Fibroblast of pulmonary artery (primary cell): ENCODE measurements around the gene TBC1D10A.
A peak's percentile ranks its signal among the peaks of the same experiment; 100 is the strongest.

Experiments used
- DNase-seq: peaks from one replicate; pipeline ENCODE4 v3.0.0-alpha.2; 2010; ENCODE audit warnings: low read depth
- H3K4me3 ChIP-seq: replicated peaks from 2 replicates; pipeline ENCODE4 v1.5.1; 2011; ENCODE audit warnings: low read depth, mild to moderate bottlenecking, control low read depth, low read length, moderate library complexity
- TF ChIP-seq, protein P1 (sequence below): IDR thresholded peaks from 2 replicates; pipeline ENCODE4 v1.5.1; 2011; ENCODE audit warnings: mild to moderate bottlenecking, control low read depth, low read length, inconsistent platforms; ENCODE audit errors: missing control alignments

The TBC1D10A gene

DNA sequence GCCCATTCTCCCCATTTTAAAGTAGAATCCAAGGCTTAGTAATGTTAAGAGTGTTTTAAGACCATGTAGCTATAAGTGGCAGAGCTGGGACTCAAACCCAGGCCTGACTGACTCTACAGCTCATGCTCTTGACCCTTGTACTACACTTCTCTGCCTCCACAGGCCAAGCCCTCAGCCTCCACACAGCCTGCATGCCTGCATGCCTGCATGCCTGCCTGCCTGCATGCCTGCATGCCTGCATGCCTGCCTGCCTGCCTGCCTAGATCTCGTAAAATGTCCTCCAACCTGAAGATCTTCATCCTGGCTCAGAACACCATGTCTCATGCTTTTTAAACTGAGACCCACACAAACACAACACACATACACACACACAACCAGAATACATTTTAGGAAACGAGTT is 18.6 kb downstream of the TBC1D10A start:
- TF ChIP-seq, protein P1, sequence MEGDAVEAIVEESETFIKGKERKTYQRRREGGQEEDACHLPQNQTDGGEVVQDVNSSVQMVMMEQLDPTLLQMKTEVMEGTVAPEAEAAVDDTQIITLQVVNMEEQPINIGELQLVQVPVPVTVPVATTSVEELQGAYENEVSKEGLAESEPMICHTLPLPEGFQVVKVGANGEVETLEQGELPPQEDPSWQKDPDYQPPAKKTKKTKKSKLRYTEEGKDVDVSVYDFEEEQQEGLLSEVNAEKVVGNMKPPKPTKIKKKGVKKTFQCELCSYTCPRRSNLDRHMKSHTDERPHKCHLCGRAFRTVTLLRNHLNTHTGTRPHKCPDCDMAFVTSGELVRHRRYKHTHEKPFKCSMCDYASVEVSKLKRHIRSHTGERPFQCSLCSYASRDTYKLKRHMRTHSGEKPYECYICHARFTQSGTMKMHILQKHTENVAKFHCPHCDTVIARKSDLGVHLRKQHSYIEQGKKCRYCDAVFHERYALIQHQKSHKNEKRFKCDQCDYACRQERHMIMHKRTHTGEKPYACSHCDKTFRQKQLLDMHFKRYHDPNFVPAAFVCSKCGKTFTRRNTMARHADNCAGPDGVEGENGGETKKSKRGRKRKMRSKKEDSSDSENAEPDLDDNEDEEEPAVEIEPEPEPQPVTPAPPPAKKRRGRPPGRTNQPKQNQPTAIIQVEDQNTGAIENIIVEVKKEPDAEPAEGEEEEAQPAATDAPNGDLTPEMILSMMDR = no peak
- H3K4me3 ChIP-seq = no peak overlapping the region
- no peak for DNase-seq

DNA sequence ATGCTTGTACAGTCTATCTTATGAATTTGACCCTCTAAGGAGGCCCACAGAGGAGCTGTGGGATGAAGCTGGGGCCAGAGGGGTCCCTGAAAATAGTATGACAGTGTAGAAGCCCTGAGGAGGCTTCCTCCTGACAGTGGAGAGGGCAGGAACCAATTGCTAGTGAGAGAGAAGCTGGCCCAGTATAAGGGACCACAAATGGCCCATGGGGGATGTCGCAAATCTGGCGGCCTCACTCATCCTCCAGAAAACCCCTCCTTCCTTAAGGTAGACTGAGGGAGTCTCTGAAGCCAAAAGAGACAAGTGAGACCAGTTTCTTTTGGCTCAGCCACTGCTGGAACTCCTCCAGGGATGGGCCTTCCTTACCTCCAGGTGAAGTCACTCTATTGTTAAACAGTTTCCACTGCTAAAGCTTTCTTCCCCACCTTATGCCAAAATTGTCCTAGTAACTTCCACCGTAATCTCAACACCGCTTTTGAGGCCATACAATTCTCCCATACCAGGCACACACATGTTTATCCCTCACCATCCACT is 19.6 kb downstream of the TBC1D10A start:
- H3K4me3 ChIP-seq = no peak overlapping the region
- no peak for DNase-seq
- TF ChIP-seq, protein P1 = no peak

DNA sequence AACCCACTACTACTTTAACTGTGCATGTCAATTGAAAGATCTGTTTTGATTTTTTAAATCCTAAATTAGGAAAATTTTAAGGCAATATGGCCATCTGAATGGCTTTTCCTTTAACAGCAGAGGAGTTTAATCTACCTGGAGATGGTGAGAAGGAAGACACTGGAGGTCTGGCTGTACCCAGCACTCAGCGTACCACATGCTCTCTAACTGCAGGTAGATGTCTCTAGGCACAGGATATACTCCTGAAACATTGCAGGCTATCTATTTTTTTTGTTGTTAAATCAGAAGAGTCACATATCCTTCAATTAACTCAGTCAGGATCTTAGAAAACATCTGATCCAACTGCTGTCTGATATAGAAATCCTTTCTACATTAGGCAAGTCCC is 20.1 kb downstream of the TBC1D10A start:
- H3K4me3 ChIP-seq = no peak overlapping the region
- TF ChIP-seq, protein P1 = no peak

DNA sequence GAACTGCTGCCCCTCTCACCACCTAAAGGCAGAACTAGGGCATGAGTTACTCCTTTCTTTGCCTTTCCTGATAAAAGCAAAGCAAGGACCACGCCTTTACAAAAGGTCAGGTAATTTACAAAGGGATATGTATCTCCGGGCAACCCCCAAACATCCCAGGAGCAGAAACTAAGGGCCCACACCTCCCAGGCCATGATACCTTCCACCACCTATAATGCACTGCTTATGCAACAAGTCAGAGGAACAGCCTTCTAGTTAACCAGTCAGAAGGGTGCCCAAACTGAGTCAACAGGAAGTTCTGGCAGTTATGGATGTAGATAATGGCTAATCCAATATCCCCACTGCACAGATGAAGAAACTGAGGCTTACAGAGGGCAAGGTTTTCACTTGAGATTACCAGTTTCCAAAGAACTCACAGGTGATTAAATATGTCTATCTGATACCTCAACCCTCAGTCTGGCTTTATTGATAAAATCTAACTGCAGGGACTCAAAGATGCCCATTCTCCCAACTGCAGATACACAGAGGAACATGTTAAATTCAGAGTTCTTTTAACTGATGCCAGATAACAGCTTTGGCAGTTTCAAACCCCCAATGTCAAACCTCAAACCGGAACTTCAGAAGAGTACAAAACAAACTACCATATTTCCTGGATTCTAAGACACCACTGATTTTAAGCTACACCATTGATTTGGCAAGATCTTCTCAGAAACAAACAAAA is 20.7 kb downstream of the TBC1D10A start:
- no peak for DNase-seq
- TF ChIP-seq, protein P1 = no peak
- H3K4me3 ChIP-seq = no peak overlapping the region

More for the DNA sequence above, 20.1 kb downstream of the TBC1D10A start:
- no peak for DNase-seq

DNA sequence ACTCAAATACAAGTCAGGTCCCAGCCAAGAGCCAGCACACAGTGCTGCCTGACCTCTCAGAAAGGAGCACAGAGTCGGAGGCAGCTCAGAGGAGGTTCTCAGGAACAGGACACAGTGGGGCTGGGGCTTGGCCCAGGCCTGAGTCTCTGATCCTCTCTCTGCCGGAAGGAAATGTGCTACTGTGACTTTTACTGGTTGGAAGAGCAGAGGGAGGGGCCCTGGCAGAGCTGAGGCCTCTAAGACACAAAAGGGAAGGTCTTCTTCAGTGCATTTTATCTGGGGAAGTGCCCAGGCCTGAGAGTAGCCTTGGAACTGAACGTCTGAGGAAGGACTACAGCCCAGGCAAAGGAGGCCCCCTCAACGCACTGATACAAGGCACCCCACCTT is 21.2 kb downstream of the TBC1D10A start:
- peak; percentile 55 for DNase-seq
- H3K4me3 ChIP-seq = no peak overlapping the region
- TF ChIP-seq, protein P1 = no peak

DNA sequence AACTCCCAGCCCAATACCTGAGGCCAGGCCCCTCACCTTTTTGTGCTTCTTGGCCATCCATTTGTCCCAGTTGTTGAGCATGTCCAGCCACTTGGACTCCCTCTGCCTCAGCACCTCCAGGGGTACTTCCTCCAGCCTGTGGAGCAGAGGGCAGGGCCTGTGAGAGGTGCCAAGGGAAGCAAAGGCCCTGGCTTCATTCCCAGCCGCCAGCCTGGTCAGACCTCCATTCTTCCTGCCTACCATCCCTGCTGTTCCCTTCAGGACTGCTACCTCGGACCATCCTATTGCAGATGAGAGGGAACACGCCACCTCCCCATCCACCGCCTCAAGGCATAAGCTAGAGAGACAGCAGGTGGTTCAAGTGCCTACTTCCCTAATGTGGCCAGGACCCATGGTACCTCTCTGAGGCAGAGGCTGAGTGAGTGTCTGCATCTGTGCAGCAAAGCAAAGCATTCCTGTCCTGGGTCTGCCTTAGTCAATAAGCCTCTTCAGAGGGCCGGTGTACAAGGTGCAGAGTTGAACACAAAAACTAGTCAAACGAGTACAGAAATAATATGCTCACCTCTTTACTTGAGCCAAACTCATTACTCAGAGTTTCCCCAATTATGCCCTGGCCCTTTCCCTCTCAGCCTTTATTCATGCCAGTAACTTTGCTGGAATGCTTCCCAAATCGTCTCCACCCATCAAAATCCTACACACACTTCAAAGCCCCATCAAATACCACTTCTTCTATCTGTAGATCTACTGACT is 22.1 kb downstream of the TBC1D10A start:
- TF ChIP-seq, protein P1 = no peak
- H3K4me3 ChIP-seq = no peak overlapping the region

DNA sequence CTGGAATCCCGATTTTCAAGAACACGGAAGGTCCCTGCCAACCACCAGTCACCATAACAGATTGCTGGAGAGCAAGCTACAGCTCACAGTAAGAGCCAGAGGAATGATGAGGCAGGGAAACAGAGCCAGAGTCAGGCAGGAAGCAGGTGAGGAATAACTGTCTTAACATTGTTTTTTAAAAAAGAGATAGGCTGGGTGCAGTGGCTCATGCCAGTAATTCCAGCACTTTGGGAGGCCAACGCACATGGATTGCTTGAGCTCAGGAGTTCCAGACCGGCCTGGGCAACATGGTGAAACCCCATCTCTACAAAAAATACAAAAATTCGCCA is 24.0 kb downstream of the TBC1D10A start:
- no peak overlapping the region for H3K4me3 ChIP-seq
- DNase-seq = no peak
- TF ChIP-seq, protein P1 = no peak

More for the DNA sequence above, 22.1 kb downstream of the TBC1D10A start:
- DNase-seq = no peak
